ENCODE results near the gene TRAPPC12.

Gene TRAPPC12

GRCh38 chr2:3463944-3464343 is 84.5 kb downstream of the TRAPPC12 start:
- peaks cover 20 to 57% (median 52%) of the 10 kb centered on the region in 10 experiments for H3K4me1 ChIP-seq
- TF ChIP-seq Cebpa-rat (IDR thresholded peaks at IDR 0.05), result no peak
- H3K36me3 ChIP-seq, result peaks cover 0 to 54% (median 44%) of the 10 kb centered on the region in 11 experiments; a peak in 19 of 22 replicates
- peak overlapping the region in 8 of 11 experiments; percentile 69 to 98 (median 82); a peak in 14 of 22 replicates for H3K4me2 ChIP-seq
- H4K20me1 ChIP-seq, result peaks cover 7 to 53% (median 23%) of the 10 kb centered on the region in 11 experiments; a peak in 17 of 22 replicates
- peak overlapping the region in 2 of 11 experiments; percentile 58 to 64; a peak in 3 of 22 replicates for H3K27ac ChIP-seq
- no peak overlapping the region for H3K4me3 ChIP-seq
- no peaks in the 10 kb centered on the region for H3K9me3 ChIP-seq (replicated peaks in 1 of 11)
- peak overlapping the region in 4 of 11 experiments; percentile 21 to 47 (median 34); a peak in 2 of 22 replicates for H3K9ac ChIP-seq
- H3K27me3 ChIP-seq, result peaks cover 17 to 28% (median 23%) of the 10 kb centered on the region in 11 experiments; a peak in 19 of 22 replicates

- H3K27me3 ChIP-seq, result peaks cover 17 to 23% (median 18%) of the 10 kb centered on the region in 11 experiments; a peak in 19 of 22 replicates
- H3K27ac ChIP-seq, result no peak overlapping the region
- H4K20me1 ChIP-seq, result peaks cover 6 to 47% (median 18%) of the 10 kb centered on the region in 11 experiments; a peak in 17 of 22 replicates
- H3K4me2 ChIP-seq, result peak overlapping the region in 2 of 11 experiments; percentile 93 to 98; a peak in 3 of 22 replicates
- H3K9me3 ChIP-seq (replicated peaks in 1 of 11), result no peaks in the 10 kb centered on the region
- peaks cover 20 to 52% (median 46%) of the 10 kb centered on the region in 10 experiments for H3K4me1 ChIP-seq
- H3K36me3 ChIP-seq, result peaks cover 0 to 57% (median 46%) of the 10 kb centered on the region in 11 experiments; a peak in 19 of 22 replicates
- no peak overlapping the region for H3K4me3 ChIP-seq
- H3K9ac ChIP-seq, result no peak overlapping the region; a peak in 1 of 22 replicates
- no peak for TF ChIP-seq Cebpa-rat (IDR thresholded peaks at IDR 0.05)
Measured at GRCh38 chr2:3464401-3465005, 85.0 kb downstream of the TRAPPC12 start.

- Histone ChIP-seq H3K27me3 (peaks cover 8 to 14% (median 10%) of the 10 kb centered on the region in 11 experiments; a peak in 18 of 22 replicates), H3K4me3 (no peak overlapping the region), H3K27ac (no peak overlapping the region), H4K20me1 (peaks cover 0 to 44% (median 10%) of the 10 kb centered on the region in 11 experiments; a peak in 15 of 22 replicates), H3K4me1 (peaks cover 20 to 44% (median 38%) of the 10 kb centered on the region in 10 experiments), H3K9me3 (replicated peaks in 1 of 11) (no peaks in the 10 kb centered on the region), H3K9ac (no peak overlapping the region), H3K4me2 (no peak overlapping the region), H3K36me3 (peaks cover 0 to 65% (median 54%) of the 10 kb centered on the region in 11 experiments; a peak in 19 of 22 replicates)
- no peak for TF ChIP-seq Cebpa-rat (IDR thresholded peaks at IDR 0.05)
Measured at GRCh38 chr2:3465328-3465727, 85.8 kb downstream of the TRAPPC12 start.

GRCh38 chr2:3465844-3466481 is 86.5 kb downstream of the TRAPPC12 start:
- Histone ChIP-seq H3K4me3 (no peak overlapping the region), H3K27me3 (peaks cover 2 to 8% (median 4%) of the 10 kb centered on the region in 11 experiments; a peak in 13 of 22 replicates), H3K4me1 (peaks cover 16 to 37% (median 32%) of the 10 kb centered on the region in 10 experiments), H3K27ac (no peak overlapping the region), H3K9ac (no peak overlapping the region), H3K36me3 (peaks cover 0 to 72% (median 59%) of the 10 kb centered on the region in 11 experiments; a peak in 20 of 22 replicates), H4K20me1 (peaks cover 0 to 38% (median 4%) of the 10 kb centered on the region in 11 experiments; a peak in 13 of 22 replicates), H3K4me2 (no peak overlapping the region), H3K9me3 (replicated peaks in 1 of 11) (no peaks in the 10 kb centered on the region)
- TF ChIP-seq Cebpa-rat (IDR thresholded peaks at IDR 0.05), result no peak

GRCh38 chr2:3466482-3466863 is 87.0 kb downstream of the TRAPPC12 start:
- no peak for TF ChIP-seq Cebpa-rat (IDR thresholded peaks at IDR 0.05)
- Histone ChIP-seq H3K36me3 (peaks cover 0 to 77% (median 59%) of the 10 kb centered on the region in 11 experiments; a peak in 20 of 22 replicates), H3K4me1 (peaks cover 11 to 32% (median 27%) of the 10 kb centered on the region in 10 experiments), H3K27ac (no peak overlapping the region), H4K20me1 (peaks cover 0 to 33% (median 0%) of the 10 kb centered on the region in 11 experiments; a peak in 6 of 22 replicates), H3K27me3 (peaks cover 0 to 4% (median 0%) of the 10 kb centered on the region in 11 experiments; a peak in 3 of 22 replicates), H3K9ac (no peak overlapping the region), H3K4me2 (no peak overlapping the region), H3K9me3 (replicated peaks in 1 of 11) (no peaks in the 10 kb centered on the region), H3K4me3 (no peak overlapping the region)

- H3K9ac ChIP-seq, result no peak overlapping the region
- no peak for TF ChIP-seq Cebpa-rat (IDR thresholded peaks at IDR 0.05)
- peaks cover 0 to 82% (median 63%) of the 10 kb centered on the region in 11 experiments; a peak in 20 of 22 replicates for H3K36me3 ChIP-seq
- peaks cover 0 to 28% (median 0%) of the 10 kb centered on the region in 11 experiments; a peak in 7 of 22 replicates for H4K20me1 ChIP-seq
- no peak overlapping the region for H3K4me3 ChIP-seq
- no peaks in the 10 kb centered on the region for H3K27me3 ChIP-seq
- H3K4me1 ChIP-seq, result peaks cover 6 to 27% (median 22%) of the 10 kb centered on the region in 10 experiments
- H3K4me2 ChIP-seq, result no peak overlapping the region
- no peaks in the 10 kb centered on the region for H3K9me3 ChIP-seq (replicated peaks in 1 of 11)
- no peak overlapping the region for H3K27ac ChIP-seq
Measured at GRCh38 chr2:3466966-3467365, 87.5 kb downstream of the TRAPPC12 start.

GRCh38 chr2:3467654-3468053 is 88.2 kb downstream of the TRAPPC12 start:
- Histone ChIP-seq H3K9me3 (replicated peaks in 1 of 11) (no peaks in the 10 kb centered on the region), H3K9ac (no peak overlapping the region), H4K20me1 (peaks cover 0 to 24% (median 0%) of the 10 kb centered on the region in 11 experiments; a peak in 5 of 22 replicates), H3K27me3 (no peaks in the 10 kb centered on the region), H3K4me2 (no peak overlapping the region), H3K36me3 (peaks cover 0 to 89% (median 70%) of the 10 kb centered on the region in 11 experiments; a peak in 21 of 22 replicates), H3K4me1 (peaks cover 1 to 21% (median 16%) of the 10 kb centered on the region in 10 experiments; a peak in 18 of 20 replicates), H3K4me3 (no peak overlapping the region), H3K27ac (no peak overlapping the region)
- no peak for TF ChIP-seq Cebpa-rat (IDR thresholded peaks at IDR 0.05)

- peaks cover 0 to 16% (median 0%) of the 10 kb centered on the region in 11 experiments; a peak in 5 of 22 replicates for H4K20me1 ChIP-seq
- no peaks in the 10 kb centered on the region for H3K27me3 ChIP-seq
- H3K9ac ChIP-seq, result no peak overlapping the region
- H3K9me3 ChIP-seq (replicated peaks in 1 of 11), result no peaks in the 10 kb centered on the region
- no peak overlapping the region for H3K4me2 ChIP-seq
- H3K4me3 ChIP-seq, result no peak overlapping the region
- H3K27ac ChIP-seq, result no peak overlapping the region
- H3K36me3 ChIP-seq, result peaks cover 0 to 97% (median 75%) of the 10 kb centered on the region in 11 experiments; a peak in 21 of 22 replicates
- H3K4me1 ChIP-seq, result peaks cover 0 to 14% (median 8%) of the 10 kb centered on the region in 10 experiments; a peak in 18 of 20 replicates
- TF ChIP-seq Cebpa-rat (IDR thresholded peaks at IDR 0.05), result no peak
Measured at GRCh38 chr2:3468296-3468988, 88.9 kb downstream of the TRAPPC12 start.

All from BLaER1 treated with 17β-estradiol and CSF1 and Interleukin-3, amounts not matched to agents 10 nM and 100 nM (cell line).